Endothelial cell of umbilical vein (primary cell): ENCODE data around the gene ASNS.

Experiments used
- EZH2 ChIP-seq: IDR thresholded peaks from 2 replicates; pipeline ENCODE4 v1.6.1; 2012; ENCODE audit warnings: borderline replicate concordance, low read depth, mild to moderate bottlenecking, moderate library complexity, low read length, inconsistent platforms; ENCODE audit not compliant: severe bottlenecking
- FOS ChIP-seq: IDR thresholded peaks from 2 replicates; pipeline ENCODE4 v1.6.1; 2011; ENCODE audit warnings: mild to moderate bottlenecking, low read length, moderate library complexity, borderline replicate concordance; ENCODE audit not compliant: insufficient read depth
- JUN ChIP-seq: IDR thresholded peaks from 2 replicates; pipeline ENCODE4 v1.6.1; 2011; ENCODE audit warnings: borderline replicate concordance, low read depth; ENCODE audit not compliant: insufficient read length, insufficient read depth
- POLR2A ChIP-seq: IDR thresholded peaks from 2 replicates; pipeline ENCODE4 v1.6.1; 2012; ENCODE audit warnings: low read depth, mild to moderate bottlenecking, control low read depth, low read length
- POLR2AphosphoS5 ChIP-seq: IDR thresholded peaks from 2 replicates; pipeline ENCODE4 v1.6.1; 2012; ENCODE audit warnings: low read depth, mild to moderate bottlenecking, control low read depth, low read length, moderate library complexity; ENCODE audit not compliant: insufficient read depth
- TF ChIP-seq, protein P1 (sequence below), 2 donors: IDR thresholded peaks; 1 replicate in 1 of 2; 2 replicates in 1 of 2; pipeline ENCODE4 v1.5.1; 2011; ENCODE audit warnings: low read length in 2 of 2, mild to moderate bottlenecking in 2 of 2, moderate library complexity in 2 of 2, control low read depth in 1 of 2, inconsistent platforms in 1 of 2, low read depth in 1 of 2; ENCODE audit not compliant: insufficient read depth in 1 of 2; ENCODE audit errors: extremely low read depth in 1 of 2
- TF ChIP-seq, protein P2 (sequence below): IDR thresholded peaks from 2 replicates; pipeline ENCODE4 v1.6.1; 2011; ENCODE audit not compliant: insufficient read depth, insufficient read length

DNA sequence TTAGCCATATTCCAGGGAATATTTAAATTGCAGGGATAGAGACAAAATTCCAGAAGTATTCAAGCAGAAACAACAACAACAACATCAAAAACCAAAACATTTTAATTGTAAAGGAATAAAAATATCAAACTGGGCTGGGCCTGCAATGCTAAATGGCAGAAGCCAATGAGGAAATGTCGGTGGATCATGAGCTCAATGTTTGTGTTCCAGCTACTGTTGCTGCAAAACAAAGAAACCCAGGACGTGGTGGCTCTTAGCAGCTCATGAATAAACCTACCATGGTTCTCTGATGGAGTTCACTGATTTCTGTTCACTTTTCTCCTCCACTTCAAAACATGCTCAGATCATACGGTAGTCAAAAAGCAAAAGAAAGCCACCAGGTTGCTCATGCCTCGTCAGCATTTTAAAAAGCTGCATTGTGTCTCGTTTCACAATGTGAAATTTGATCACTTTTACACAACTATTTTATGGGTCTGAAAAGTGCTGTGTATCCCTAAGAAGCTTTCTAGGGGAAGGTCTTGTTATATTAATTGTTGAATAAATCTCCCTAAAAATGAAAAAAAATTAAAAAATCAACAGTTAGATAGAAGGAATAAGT, 54.0 kb downstream of the ASNS start:
- TF ChIP-seq, protein P1, sequence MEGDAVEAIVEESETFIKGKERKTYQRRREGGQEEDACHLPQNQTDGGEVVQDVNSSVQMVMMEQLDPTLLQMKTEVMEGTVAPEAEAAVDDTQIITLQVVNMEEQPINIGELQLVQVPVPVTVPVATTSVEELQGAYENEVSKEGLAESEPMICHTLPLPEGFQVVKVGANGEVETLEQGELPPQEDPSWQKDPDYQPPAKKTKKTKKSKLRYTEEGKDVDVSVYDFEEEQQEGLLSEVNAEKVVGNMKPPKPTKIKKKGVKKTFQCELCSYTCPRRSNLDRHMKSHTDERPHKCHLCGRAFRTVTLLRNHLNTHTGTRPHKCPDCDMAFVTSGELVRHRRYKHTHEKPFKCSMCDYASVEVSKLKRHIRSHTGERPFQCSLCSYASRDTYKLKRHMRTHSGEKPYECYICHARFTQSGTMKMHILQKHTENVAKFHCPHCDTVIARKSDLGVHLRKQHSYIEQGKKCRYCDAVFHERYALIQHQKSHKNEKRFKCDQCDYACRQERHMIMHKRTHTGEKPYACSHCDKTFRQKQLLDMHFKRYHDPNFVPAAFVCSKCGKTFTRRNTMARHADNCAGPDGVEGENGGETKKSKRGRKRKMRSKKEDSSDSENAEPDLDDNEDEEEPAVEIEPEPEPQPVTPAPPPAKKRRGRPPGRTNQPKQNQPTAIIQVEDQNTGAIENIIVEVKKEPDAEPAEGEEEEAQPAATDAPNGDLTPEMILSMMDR (IDR thresholded peaks at IDR 0.05; ENCODE audit: extremely low read depth in 1 of 2, insufficient read depth in 1 of 2, low read depth in 1 of 2, low read length in 2 of 2): no peak
- TF ChIP-seq JUN (no peak), POLR2AphosphoS5 (no peak), POLR2A (no peak), EZH2 (no peak), FOS (no peak)
- TF ChIP-seq, protein P2, sequence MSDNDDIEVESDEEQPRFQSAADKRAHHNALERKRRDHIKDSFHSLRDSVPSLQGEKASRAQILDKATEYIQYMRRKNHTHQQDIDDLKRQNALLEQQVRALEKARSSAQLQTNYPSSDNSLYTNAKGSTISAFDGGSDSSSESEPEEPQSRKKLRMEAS: no peak
